HG02943 (cell line): ENCODE data around the gene RXRA.
"Not testable (repeated sequence)": the region's sequence is repeated elsewhere in the genome, so short reads cannot be mapped to it uniquely, and the experiment has no call there.

Experiments used
- ATAC-seq: cut with Tn5 transposase; IDR thresholded peaks from one replicate; pipeline ENCODE4 v1.9.1; 2021; ENCODE audit warnings: mild to moderate bottlenecking, low read depth, moderate library complexity; ENCODE audit not compliant: unreplicated experiment

RXRA gene

GRCh38 chr9:134293031-134293521 is 33.2 kb upstream of the RXRA start:
- no peak for ATAC-seq

- no peak for ATAC-seq
Measured at GRCh38 chr9:134293611-134294152, 32.6 kb upstream of the RXRA start.

DNA sequence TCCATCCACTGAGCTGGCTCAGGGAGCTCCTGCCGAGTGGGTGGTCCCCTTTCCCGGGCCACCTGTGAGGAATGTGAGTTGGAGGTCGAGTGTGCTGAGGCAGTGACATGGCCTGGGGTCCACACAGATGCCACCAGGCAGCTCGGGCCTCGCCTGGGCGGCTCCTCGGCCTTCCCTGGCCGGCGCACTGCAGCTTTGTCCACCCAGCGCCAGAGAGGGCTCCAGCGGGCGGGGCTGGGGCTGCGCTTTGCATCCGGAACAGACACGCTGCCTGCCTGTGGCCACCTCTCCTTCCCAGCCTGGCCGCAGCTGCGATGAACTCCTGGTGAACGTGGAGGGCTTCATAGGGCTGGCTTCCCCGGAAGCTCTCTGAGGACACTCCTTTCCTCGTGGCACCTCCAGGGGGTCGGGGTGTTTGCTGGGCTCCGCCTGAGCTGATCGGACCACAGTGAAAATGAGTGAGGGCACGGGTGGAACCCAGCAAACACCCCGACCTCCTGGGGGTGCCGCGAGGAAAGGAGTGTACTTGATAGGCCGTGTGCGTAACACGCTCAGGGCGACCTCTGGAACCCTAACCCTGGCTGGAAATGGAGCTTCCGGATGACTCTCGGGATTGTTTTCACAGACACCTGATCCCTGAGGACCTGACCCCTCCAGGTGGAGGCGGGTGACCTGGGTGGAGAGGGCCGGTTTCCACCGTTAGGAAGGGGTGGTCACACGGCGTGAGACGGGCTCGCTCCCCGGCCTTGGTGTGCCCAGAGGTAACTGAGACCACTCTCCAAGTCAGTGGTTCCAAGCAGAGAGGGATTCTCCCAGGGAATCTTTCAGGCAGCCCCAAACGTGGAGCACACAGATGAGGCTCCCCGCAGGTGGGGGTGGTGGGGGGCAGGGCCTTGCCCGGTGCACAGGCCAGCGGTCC is 31.8 kb upstream of the RXRA start:
- no peak for ATAC-seq

- ATAC-seq = no peak
Measured at GRCh38 chr9:134295101-134295745, 31.0 kb upstream of the RXRA start.

DNA sequence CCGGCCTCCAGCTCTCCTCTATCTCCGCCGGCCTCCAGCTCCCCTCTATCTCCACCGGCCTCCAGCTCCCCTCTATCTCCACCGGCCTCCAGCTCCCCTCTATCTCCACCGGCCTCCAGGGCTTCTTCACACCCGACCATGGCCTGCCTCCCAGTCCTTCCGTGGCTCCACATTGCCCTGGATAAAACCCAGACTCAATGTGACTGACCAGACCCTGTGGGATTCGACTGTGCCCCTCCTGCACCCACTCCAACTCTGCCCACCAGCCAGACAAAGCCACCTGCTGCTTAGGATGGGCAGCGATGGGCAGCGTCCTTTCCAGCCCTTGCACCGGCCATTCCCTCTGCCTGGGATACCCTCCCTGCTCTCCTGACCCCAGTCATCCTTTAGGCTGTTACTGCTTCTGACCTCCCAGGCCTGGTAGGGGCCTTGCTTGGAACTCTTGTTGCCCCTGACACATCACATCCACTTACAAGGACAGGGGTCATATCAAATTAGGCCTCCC is 30.5 kb upstream of the RXRA start:
- no peak for ATAC-seq

DNA sequence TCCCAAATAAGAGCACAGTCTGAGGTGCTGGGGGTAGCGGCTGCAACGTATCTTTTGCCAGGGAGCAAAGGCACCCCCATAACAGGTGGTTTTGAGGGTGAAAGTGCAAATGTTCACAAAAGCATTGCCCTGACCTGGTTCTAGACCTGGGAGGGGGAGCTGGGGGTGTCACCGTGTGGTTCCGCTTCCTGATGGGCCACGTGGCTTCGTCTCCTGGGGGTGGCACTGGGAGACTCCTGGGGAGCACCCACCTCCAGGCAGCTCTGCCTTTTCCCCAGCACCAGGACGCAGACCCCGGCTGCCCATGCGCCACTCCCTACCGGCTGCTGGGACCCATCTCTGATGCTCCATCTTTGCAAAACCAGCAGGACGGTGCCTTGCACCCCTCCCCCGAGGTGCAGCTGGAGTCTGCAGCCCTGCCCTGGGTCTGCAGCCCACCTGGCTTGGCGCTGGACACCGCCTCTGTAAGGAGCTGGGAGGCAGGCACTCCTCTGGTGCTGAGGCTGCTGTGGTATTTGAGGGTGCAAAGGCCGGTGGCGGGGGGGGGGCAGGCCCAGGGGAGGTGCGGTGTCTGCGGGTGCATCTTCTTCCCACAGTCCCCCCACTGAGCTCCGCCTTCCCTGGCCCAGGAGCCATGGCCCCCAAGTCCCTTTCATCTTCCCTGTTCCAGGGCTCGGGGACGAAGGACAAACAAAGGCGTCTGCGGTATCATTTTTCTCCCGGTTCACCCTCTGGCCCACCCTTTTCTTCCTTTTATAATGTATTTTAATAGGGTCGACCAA is 29.8 kb upstream of the RXRA start:
- ATAC-seq = no peak

- no peak for ATAC-seq
Measured at GRCh38 chr9:134297083-134297410, 29.2 kb upstream of the RXRA start.

GRCh38 chr9:134297576-134297975 is 28.7 kb upstream of the RXRA start:
- ATAC-seq = no peak

DNA sequence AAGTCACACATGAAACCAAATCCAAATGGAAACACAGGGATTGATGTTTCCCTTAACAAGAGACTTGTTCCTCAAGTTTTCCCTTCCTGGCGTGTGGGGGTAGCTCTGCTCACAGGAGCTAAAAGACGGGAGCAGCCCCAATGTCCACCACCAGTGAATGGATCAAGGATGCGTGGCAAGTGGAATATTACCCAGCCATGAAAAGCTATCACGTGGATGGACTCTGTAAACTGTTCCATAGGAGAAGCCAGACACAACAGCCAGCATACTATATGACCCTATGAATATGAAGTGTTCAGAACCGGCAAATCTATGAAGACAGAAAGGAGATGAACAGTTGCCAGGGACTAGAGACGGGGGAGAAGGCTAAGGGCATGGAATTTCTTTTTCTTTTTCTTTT is 28.3 kb upstream of the RXRA start:
- no peak for ATAC-seq

DNA sequence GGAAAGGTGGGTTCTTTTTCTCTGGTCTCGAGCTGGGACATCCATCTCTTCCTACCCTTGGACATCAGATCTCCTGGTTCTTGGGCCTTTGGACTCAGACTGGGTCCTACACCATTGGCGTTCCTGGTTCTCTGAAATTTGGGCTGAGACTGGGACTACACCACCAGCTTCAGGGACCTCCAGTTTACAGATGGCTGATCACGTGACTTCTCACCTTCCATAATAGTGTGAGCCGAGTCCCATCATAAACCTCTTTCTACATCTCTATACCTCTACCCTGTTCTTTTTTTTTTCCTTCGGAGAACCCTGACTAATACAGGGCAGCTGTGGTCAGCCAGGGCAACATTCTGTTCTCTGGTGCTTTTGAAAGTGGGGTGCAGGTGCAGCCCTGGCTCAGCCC is 27.2 kb upstream of the RXRA start:
- no peak for ATAC-seq

DNA sequence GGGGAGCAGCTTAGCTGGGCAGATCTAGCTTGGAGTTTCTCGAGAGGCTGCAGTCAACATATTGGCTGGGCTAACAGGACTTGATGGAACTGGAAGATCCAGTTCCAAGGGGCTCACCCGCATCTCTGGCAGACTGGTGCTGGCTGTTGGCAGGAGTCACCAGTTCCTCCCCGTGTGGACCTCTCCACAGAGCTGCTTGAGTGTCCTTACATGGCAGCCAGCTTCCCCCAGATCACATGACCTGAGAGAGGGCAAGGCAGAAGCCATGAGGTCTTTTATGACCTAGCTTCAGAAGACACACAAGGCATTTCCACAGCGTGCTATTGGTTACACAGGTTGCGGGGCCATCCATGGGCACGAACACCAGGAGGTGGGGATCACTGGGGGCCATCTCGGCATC is 26.4 kb upstream of the RXRA start:
- no peak for ATAC-seq

- peak; percentile 79 for ATAC-seq
Measured at GRCh38 chr9:134301387-134302129, 24.7 kb upstream of the RXRA start.

- no peak for ATAC-seq
Measured at GRCh38 chr9:134302130-134302817, 24.0 kb upstream of the RXRA start.

DNA sequence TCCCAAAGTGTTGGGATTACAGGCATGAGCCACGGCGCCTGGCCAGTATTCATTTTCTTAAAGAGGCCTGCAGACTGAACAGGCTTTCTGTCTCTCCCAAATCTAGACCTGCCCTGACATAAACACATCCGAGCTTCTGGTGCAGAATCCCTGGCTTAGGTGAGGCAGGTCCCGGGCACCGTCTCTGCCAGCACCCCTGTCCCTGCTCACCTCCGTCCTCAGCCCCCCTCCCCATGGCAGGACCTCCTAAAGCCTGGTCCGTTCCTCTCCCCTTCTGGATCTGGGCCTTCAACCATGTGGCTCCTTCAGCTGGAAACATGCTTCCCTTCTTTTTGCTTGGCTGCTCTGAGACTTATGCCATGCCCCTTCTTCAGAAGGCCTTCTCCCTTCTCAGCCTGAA is 22.7 kb upstream of the RXRA start:
- no peak for ATAC-seq

GRCh38 chr9:134304261-134304660 is 22.0 kb upstream of the RXRA start:
- ATAC-seq = no peak

DNA sequence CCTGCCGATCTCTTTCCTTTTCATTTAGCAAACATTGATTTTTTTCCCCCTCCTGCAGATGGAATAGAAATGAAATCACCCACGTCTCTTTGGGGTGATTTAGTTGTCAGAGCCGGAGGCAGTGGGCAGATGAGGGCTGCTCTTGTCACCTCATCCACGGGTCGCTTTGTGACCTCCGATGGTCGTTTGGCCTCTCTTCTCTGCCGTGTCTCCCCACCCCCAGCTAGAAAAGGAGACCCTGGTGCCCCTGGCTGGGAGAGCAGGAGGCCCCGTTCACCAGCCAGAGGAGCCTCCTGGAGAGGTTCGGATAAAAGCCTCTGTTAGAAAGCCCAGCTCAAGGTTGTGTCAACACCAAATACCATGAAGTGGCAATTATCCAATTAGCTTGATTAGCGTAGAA is 21.6 kb upstream of the RXRA start:
- ATAC-seq = no peak

- ATAC-seq = no peak
Measured at GRCh38 chr9:134305533-134305932, 20.7 kb upstream of the RXRA start.

DNA sequence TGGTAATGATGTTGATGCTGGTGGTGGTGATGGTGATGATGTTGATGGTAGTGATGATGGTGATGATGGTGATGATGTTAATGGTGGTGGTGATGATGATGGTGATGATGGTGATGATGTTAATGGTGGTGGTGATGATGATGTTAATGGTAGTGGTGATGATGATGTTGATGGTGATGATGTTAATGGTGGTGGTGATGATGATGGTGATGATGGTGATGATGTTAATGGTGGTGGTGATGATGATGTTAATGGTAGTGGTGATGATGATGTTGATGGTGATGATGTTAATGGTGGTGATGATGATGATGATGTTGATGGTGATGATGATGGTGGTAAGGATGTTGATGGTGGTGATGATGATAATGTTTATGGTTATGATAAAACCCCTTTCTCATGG is 20.2 kb upstream of the RXRA start:
- ATAC-seq = not testable (repeated sequence)
